GM19025 (cell line): Measurements from ENCODE around the gene METAP1.
"Not testable (repeated sequence)": the region's sequence is repeated elsewhere in the genome, so short reads cannot be mapped to it uniquely, and the experiment has no call there.

Source experiments
- ATAC-seq: cut with Tn5 transposase; IDR thresholded peaks from one replicate; pipeline ENCODE4 v1.9.1; 2021; ENCODE audit warnings: mild to moderate bottlenecking, low read depth, moderate library complexity; ENCODE audit not compliant: unreplicated experiment

METAP1 gene

GRCh38 chr4:99047710-99048109 is 52.2 kb downstream of the METAP1 start:
- no peak for ATAC-seq

- ATAC-seq = no peak
Observed at GRCh38 chr4:99052902-99053301, 57.4 kb downstream of the METAP1 start.

DNA sequence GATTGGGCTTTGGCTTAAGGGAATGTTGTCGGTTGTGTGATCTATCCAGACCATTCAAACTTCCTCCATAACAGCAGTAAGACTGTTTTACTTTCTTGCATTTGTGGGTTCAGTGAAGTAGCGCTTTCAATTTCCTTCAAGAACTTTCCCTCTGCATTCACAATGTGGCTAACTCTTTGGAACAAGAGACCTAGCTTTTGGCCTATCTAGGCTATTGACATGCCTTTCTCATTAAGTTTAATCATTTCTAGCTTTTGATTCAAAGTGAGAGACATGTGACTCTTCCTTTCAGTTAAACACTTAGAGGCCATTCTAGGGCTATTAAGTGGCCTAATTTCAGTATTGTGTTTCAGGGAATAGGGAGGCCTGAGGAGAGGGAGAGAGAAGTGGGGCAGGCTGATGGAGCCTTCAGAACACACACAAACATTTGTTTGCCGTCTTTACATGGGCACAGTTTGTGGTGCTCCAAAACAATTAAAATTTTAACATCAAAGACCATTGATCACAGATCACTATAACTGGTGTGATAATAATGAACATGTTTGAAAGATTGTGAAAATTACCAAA is 59.0 kb downstream of the METAP1 start:
- peak; percentile 61 for ATAC-seq

DNA sequence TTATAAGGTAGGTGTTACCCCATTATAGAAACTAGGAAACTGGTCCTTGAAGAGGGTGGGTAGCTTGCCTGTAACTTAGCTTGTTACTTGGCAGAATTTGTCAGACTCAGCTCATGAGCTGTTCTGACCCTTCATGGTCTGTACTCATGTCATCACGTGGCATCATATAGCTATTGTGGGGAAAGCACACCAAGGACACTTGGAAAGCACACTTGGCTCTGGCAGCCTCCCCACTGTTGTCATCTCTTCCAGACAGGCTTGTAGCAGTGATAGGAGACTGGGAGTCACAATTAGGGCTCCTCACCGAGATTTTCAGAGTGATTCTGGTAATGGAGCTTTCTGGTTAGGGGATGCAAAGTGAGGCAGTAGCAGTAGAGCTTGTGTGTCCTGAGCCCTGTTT is 62.7 kb downstream of the METAP1 start:
- no peak for ATAC-seq

DNA sequence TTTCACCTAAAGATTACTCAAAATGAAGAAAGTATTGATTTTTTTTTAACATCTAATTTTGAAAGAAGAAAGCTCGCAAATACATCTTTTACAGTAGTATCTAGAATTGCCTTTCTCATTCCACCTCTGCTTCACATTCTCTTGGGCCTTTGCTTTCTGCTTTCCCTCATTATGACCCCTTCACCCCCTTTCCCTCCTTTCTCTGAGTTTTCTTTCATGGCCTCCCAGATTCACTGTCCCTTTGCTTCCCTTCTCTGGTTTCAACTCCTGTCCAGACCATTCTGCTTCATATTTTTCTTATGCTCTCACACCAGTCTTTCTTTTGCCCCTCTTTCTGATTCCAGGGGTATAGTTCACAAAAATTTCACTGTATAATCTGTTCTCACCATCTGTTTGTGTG is 64.0 kb downstream of the METAP1 start:
- ATAC-seq = no peak

- no peak for ATAC-seq
Observed at GRCh38 chr4:99061048-99061700, 65.7 kb downstream of the METAP1 start.

DNA sequence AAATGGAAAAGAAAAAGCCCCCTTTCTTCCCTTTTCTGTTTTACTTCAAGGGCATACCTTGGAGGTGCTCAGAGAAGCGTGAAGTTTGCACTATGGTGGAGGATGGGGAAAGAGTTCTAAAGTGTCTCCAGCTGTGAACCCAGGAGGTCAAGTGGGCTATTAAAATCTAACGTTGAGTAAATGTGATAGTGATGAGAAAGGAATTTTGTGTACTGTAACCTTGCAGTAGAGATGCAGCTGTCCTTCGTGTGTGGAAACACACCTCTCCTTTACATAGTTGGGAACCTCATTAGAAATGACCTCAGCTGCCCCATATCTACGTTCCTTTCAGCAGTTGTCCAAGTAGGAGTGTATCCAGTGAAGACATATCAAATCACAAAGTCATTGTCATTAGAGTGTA is 66.6 kb downstream of the METAP1 start:
- ATAC-seq = no peak

- ATAC-seq = not testable (repeated sequence)
Observed at GRCh38 chr4:99065521-99065920, 70.0 kb downstream of the METAP1 start.

- no peak for ATAC-seq
Observed at GRCh38 chr4:99067617-99068016, 72.1 kb downstream of the METAP1 start.

GRCh38 chr4:99071159-99071558 is 75.6 kb downstream of the METAP1 start:
- ATAC-seq = no peak

DNA sequence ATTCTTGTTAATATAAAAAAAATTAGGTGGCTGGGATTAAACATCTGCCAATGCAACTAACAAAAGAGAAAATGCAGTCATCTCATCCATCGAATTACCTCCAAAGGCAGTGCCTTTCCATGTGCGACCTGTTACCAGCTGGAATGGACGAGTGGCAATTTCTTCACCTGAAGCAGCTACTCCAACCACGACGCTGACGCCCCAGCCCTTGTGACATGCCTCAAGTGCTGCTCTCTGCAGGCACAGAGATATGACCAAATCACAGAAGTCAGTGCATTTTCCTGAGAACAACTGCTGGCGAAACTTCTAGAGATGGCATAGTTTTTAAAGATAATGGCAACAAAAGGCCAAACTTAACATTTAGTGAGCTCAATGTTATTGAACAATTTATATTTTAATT is 79.3 kb downstream of the METAP1 start:
- no peak for ATAC-seq

DNA sequence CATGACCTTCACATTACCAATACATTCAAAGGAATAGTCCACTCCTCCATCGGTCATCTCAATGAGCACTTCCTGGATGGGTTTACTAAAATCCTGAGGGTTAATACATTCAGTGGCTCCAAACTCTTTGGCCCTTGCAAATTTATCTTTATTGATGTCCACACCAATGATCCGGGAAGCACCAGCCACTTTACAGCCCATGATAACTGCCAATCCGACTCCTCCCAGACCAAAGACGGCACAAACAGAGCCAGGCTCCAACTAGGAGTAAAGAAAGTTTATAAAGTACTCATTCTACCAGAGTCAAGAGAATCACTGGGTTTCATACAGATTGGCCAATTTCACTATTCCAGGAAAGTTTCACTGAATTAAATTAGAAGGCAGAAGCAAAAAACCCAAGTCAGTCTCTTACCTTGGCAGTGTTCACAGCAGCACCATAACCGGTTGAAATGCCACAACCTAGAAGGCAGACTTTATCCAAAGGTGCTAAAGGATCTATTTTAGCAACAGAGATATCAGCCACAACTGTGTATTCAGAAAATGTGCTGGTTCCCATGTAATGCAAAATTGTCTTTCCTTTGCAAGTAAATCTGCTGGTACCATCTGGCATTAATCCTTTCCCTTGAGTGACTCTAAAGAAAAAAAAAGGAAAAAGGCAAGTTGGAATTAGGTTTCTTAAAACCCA is 80.9 kb downstream of the METAP1 start:
- ATAC-seq = no peak

DNA sequence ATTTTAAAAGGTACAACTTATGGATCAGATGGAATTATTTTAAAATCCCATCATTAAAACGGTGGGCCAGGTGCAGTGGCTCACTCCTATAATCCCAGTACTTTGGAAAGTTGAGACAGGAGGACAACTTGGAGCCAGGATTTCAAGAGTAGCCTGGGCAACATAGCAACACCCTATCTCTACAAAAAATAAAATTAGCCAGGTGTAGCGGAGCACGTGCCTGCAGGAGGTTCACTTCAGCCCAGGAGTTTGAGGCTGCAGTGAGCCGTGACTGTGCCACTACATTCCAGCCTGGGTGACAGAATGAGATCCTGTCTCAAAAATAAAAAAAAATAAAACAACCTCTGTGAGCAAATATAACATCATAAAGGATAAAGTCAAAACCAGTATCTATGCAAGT is 81.7 kb downstream of the METAP1 start:
- ATAC-seq = no peak

- ATAC-seq = no peak
Observed at GRCh38 chr4:99078336-99078735, 82.8 kb downstream of the METAP1 start.

- no peak for ATAC-seq
Observed at GRCh38 chr4:99078931-99079624, 83.6 kb downstream of the METAP1 start.

DNA sequence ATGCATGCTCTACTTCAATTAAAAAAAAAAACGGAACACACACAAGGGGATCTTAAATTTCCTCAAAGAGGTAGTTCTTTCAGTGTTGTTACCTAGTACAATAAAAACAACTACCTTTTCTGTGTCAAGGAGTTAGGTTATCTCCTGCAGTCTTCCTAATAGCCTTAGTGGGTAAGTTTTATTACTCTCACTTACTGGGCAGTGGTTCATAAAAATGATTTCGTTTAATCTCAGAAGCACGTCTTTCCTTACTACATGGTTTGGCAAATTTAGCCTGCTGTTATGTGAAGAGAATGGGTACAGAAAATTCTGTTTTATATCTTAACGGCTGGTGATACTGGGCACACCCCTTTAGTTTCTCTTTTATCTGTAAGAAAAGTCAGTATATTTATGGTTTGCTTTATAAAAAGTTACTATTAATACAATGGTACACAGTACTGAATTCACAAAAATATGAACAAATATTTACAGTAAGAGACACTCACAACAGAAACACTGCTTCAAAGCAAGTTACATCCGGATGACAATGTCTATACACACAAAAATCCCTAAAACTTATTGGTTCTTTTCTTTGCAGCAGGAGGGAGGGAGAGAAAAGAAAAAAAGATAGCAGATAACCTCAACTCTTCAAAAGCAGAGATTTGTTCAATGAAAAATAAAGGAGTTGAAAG is 84.2 kb downstream of the METAP1 start:
- no peak for ATAC-seq

DNA sequence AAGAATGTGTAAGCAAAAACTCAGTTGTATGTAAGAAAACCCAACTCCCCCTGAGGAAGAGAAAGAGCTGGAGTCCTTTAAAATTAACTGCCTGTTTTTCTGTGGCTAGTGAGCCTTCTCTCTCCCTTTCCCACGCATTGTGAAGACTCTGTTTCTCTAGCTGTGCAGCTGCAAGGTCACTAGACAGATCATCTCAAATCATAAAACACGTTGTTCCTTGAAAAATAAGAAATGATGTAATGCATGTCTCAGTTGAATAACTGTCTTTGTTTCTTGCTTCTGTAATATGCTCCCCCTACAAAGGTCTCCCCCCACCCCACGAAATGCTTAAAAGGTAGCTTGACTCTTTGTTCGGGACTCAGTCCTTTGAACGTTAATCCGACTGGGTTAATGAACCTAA is 85.3 kb downstream of the METAP1 start:
- not testable (repeated sequence) for ATAC-seq

- ATAC-seq = no peak
Observed at GRCh38 chr4:99082192-99082591, 86.7 kb downstream of the METAP1 start.

GRCh38 chr4:99084595-99084994 is 89.1 kb downstream of the METAP1 start:
- no peak for ATAC-seq

DNA sequence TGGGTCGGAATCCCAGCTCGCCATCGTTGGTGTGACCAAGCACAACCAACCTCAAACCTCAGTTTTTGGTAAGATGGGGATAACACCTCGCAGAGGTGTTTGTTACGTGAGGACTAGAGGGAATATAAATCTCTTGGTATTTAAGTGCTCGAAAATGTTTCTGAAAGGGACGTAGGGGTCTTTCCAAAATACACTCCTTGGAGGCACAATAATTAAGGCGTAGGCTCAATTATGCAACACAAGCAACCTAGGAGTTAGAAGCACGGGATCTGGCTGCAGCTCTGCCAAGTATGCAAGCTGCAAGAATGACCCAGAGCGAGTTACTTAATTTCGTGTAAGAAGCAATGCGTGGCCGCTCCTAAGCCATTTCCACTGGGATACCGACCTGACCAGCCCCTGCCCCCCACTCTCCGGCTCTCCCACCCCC is 92.5 kb downstream of the METAP1 start:
- peak; percentile 12 for ATAC-seq
